IPS-18c (cell line): ENCODE data around the gene HOTAIR.

Experiments used
- H3K4me3 ChIP-seq: 2 replicates; pipeline ENCODE4 v1.7.0; 2013; ENCODE audit warnings: low read depth, mild to moderate bottlenecking, low read length, moderate library complexity; ENCODE audit not compliant: insufficient read depth
- H3K9me3 ChIP-seq: one replicate; pipeline ENCODE4 v1.6.1; 2013; ENCODE audit warnings: mild to moderate bottlenecking, low read length, moderate library complexity; ENCODE audit not compliant: control insufficient read depth, insufficient read depth

The HOTAIR gene

DNA sequence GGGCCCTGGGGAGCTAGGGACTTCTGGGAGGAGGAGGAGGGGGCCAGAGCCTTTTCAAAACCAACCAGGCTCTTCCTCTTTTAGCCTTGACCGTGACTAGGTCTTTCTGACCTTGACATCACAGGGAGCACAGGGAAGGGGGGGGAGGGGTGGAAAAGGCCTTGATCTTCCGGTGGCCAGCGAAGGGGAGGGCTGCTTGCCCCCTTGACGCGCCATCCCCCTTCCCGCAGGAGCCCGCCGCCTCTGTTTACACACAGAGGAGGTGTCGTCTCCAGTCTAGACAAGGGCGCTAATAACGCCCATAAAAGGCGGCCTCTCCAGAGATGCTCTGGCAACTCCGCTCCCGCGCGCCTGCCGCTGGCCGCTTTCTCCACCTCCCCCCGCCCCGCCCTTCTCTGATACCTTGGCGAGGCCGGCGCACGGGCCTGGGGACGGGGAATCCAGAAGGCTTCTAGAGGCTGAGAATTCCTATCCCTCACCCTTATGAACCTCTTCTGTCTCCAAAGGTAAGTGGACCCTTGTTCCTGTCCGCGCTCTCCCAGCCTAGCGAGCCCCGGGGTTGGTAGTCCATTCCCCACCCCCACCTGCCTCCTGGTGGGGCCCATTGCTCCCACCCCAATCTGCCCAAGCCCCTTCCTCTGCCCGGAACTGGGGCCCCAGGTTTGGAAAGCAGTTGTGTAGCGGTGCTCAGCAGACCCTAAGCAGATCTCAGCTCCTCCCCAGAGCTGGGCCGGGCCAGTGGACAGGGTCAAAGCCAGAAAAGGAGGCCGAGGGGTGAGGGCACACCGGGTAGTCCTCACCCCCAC lies 24.9 kb downstream of the HOTAIR start:
- H3K4me3 ChIP-seq: no peak overlapping the region
- no peaks in the 10 kb centered on the region for H3K9me3 ChIP-seq

DNA sequence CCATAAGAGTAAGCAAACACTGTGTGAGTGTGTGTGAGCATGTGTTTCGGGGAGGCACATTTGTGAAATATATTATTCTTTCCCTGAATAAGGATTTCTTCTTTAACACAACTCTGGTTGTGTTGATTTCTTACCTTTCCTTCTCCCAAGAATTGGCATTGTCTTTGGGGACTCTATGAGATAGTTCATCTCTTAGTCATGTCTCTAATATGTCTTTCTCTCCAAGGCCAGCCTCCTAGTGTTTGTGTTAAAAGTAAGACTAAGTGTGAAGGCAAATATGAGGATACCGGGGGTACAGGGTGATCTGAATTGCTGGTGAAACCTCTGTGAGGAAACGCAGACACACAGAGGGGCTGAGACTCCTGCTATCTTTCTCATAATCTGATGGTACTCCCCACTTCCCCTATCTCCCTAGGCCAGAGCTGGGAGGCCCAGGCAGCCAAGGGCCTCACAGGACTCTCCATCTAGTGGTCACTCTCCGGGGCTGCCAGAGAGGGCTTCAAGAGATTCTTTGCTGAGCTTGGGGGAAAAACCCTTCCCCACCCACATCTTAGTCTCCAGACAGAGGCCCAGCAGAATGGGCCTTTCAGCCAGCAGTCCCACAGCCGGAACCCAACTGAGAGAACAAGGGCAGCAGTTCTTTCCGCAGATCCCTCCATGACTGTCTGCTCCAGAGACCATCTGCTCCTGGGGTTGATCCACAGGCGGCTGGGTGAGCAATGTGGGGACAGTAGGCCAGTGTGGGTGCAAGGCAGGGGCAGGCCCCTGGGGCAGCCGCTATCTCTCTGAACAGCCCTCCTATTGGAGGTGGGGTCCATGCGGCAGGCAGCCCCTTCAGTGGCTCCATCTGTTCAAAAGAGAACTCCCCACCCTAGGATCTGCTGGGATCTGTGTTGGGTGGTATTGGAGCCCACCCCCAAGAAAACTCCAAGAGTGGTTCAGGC lies 25.8 kb downstream of the HOTAIR start:
- no peak overlapping the region for H3K4me3 ChIP-seq
- no peaks in the 10 kb centered on the region for H3K9me3 ChIP-seq

DNA sequence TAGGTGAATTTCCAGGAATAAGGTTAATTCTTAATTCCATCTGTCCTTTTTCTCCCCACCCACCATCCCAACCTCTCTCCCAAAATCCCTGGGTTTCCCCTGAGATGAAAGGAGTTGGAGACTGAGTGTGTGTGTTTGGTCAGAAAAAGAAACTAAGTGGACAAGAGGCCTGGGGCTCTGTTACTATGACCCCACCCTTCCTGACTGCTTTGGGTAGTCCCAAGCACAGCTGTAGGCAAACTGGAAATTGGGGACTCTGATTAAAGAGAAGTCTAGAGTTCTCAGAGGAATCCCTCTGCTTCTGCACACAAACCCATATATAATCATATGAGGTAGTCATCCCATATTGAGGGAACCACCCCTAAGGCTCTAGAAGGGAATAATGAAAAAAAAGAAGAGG lies 27.0 kb downstream of the HOTAIR start:
- Histone ChIP-seq H3K9me3 (no peaks in the 10 kb centered on the region), H3K4me3 (no peak overlapping the region)

DNA sequence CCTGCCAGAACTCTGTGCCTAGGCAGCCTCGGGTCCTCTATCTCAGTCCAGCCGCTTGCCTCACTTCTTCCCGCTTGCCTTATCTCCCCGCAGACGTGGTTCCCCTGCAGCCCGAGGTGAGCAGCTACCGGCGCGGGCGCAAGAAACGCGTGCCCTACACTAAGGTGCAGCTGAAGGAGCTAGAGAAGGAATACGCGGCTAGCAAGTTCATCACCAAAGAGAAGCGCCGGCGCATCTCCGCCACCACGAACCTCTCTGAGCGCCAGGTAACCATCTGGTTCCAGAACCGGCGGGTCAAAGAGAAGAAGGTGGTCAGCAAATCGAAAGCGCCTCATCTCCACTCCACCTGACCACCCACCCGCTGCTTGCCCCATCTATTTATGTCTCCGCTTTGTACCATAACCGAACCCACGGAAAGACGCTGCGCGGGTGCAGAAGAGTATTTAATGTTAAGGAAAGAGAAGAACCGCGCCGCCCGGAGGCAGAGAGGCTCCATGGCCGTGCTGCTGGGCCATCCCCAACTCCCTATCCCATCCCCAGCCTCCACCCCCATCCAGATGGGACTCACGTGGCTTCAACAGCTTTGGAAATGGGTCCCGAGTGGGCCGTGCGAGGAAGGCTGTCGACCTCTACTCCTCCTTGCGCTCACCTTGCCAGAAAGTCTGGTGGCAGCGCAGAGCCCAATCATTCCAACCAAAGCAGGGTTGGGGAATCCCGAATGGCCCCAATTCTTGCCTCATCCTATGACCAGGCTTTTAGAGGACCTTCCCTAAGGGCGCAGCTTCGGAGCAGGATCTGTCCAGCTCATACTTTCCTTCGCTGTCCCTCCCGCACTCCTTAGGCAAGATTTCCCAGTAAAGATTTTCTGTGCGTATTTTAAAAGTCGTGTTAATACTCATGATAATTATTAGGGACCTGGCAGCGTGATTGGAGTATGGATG lies 29.6 kb downstream of the HOTAIR start:
- no peaks in the 10 kb centered on the region for H3K9me3 ChIP-seq
- no peak overlapping the region for H3K4me3 ChIP-seq

DNA sequence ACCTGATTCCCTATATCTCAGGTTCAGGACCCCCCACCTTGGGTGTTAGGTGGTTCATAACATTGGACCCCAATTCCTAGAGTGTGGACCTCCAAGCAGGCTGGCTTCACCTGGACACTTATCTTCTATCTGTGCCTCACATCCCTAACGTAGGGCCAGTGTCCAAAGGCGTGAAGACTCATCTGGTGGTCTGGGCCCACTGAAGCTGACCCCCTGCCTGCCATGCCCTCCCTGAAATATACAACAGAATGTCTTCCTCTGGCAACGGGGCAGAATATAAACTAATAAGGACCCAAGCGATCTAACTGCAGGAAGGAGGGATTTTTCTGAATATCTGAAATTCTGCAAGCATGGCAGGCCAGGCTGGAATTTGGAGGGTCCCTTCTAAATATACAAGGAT lies 30.5 kb downstream of the HOTAIR start:
- peaks cover under 1% of the 10 kb centered on the region for H3K9me3 ChIP-seq
- H3K4me3 ChIP-seq: no peak overlapping the region

DNA sequence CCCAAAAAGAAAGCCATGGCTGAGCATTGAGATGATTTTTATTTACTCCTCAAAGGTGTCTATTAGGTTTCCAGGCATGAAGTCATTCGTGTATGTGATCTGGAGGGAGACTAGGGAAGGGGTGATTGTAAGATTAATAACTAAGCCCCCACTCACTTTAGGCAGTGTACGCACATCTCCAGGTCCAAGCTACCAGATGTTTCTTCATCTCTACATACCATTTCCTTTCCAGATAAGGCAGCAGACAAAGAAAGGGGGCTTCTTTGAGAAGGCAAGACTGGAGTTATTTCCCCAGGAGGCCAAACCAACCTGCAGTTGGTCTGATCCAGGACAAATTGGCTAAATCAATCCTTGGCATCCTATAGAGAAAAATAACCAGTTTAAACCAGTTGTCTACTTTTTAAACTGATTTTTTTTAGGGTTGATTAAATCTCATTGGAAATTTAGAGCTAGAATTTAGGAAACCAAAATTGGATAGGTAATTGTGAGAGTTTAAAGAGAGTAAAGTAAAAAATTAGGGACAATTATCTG lies 32.2 kb downstream of the HOTAIR start:
- Histone ChIP-seq H3K9me3 (peaks cover 3% of the 10 kb centered on the region), H3K4me3 (no peak overlapping the region)

DNA sequence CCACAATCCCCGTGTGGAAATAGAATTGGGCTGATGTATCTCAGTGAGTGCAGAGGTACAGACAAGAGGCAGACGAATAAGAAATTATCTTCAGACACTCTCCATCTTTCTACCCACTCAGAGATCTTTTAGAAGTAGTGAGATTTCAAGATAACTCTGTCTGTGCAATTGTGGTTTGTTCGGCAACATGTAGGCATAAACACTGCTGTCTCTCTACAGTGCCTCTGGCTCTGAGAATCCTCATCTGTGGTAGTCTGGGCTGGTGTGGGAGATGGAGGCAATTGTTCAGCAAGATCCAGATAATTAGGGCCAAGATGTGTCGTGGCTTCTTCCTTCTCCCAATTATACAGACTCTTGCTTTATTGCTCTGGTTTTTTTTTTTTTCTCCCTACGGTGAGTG lies 33.0 kb downstream of the HOTAIR start:
- H3K9me3 ChIP-seq: peaks cover 3% of the 10 kb centered on the region
- H3K4me3 ChIP-seq: no peak overlapping the region

DNA sequence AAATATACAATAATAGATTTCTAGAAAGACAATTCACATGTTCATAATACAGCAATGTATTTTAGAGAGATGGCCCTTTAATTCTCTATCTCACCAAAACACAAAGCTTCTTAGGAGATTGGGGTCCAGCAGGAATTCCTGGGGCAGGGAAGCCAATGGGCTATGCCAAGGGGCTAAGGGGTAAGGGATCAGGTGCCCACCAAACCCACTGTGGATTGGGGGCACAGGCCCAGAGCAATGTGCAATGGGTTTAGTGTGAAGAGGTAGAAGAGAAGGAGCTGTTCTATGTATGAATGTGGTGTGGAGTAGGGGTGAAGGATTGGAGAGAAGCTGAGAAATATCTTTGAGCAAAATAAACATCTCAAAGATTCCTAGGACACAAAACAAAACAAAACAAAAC lies 33.6 kb downstream of the HOTAIR start:
- no peak overlapping the region for H3K4me3 ChIP-seq
- H3K9me3 ChIP-seq: peaks cover 3% of the 10 kb centered on the region

DNA sequence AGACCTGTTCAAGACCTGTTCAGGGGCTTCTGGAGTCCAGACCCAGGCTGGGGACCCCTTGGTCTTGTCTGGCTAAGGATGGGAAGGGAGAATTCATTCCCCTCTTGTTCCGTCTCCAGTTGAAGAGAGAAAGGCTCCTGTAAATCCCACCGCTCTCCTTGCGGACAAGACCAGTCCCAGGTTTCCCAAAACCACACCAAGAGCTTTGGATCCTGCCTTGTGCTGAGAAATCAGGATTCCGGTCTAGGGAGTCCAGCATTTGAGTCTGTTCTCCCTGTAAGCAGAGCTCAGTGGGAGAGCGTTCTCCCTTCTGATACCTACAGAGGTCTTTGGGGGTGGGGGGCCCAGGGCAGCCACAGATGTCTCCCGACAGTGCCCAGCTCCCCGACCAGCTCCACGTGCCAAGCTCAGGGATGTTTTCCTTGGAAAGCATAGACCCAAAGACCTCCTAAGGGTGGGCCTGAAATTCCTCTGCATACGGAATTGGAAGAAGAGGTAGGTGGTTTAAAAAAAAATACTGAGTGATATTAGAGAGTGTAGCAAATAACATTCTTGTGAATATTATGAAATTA lies 34.2 kb downstream of the HOTAIR start:
- H3K4me3 ChIP-seq: no peak overlapping the region
- peaks cover 3% of the 10 kb centered on the region for H3K9me3 ChIP-seq

DNA sequence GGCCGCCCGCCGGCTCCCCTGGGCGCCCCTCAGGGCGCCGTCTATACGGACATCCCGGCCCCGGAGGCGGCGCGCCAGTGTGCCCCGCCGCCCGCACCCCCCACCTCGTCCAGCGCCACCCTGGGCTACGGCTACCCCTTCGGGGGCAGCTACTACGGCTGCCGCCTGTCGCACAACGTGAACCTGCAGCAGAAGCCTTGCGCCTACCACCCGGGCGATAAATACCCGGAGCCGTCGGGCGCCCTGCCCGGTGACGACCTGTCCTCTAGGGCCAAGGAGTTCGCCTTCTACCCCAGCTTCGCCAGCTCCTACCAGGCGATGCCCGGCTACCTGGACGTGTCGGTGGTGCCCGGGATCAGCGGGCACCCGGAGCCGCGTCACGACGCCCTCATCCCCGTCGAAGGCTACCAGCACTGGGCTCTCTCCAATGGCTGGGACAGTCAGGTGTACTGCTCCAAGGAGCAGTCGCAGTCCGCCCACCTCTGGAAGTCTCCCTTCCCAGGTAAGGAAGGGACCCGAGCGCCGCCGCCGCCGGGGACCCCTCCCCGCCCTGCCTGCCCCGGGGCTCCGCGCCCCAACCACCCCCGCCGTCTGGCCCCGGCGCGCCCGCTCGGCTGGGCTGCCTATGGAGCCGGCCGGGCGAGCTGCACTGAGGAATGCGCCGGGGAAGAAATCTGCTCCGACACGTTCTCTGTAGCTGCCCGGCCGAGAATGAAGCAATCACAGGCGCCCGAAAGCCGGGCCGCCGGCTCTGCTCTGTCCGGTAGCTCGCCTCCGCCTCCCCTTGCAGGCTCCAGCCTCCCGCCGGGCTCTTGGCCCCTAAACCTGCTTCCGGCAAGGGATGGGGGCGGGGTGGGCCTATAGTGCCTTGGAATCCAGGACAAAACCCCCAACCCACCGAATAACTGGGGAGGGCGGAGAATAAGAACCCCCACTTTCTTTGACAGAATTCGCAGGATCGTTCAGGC lies 35.3 kb downstream of the HOTAIR start:
- H3K4me3 ChIP-seq: no peak overlapping the region; the same call in 1 of the 2 replicates
- H3K9me3 ChIP-seq: peaks cover 3% of the 10 kb centered on the region

DNA sequence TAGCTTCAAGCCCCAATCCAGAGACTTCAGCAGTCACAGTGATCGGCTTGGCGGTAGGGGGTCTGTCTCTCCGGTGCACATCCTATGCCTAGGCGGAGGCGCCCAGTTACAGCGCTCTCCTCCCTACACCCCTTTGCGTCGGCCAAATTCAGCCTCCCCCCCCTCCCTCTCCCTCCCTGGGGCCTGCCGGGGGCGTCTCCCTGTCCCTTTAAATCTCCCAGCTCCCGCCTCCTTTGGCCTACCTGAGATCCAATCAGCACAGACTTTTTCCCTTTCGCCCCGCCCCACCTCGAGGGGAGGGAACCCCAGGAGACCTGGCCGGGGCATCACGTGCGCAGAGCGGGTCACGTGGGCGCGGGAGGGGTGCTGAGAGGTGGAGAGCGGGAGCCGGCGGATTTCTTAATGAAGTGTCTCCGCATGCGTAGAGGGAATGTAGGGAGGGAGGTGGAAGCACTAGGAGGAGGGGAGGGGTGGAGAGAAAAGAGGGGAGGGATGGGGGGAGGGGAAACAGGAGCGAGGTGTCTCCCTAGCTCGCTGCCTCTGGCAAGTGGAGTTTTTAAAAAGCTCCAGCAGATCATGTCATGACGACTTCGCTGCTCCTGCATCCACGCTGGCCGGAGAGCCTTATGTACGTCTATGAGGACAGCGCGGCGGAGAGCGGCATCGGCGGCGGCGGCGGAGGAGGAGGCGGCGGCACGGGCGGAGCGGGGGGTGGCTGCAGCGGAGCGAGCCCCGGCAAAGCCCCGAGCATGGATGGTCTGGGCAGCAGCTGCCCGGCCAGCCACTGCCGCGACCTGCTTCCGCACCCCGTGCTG lies 36.2 kb downstream of the HOTAIR start, which contains the start of gene HOXC13:
HOXC13 (plus strand) TSS at position 506 of the 815 bp plus-strand sequence; CDS start at position 582, 76 bp downstream.
- H3K4me3 ChIP-seq: peak within 1 kb of the TSS; percentile 15
- peaks cover 3% of the 10 kb centered on the region for H3K9me3 ChIP-seq

DNA sequence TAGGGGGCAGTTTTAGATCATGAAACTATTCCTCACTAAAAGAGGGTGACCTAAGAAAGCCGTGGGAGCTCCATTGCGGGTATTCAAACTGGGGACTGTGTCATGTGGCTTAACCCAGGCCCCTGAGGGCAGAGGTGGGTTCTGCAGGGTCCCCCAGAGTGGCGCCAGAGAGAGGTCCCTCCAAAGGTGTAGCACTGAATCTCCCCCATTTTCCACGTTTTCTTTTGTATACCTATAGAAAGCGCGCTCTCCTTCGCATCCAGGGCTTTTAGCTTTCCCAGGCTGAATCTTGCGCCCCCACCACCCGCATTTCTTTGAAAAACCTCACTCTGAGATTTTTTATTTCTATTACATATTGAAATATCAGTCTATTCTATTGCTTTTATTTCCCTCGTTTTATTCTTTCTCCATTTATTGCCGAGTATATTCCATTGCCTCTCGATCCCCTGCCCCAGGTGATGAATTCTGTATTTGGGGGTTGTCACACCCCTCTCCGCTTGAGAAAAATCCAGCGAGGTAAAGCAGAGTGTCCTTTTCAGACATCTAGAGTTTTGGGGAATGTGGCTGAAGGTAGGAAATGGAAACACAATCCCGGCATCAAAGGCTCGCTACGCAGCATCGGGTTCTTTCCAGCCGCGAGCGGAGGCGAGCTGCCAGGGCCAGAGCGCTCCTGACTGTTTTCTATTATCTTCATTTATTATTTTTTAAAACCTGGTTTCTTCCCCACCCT lies 37.0 kb downstream of the HOTAIR start:
- Histone ChIP-seq H3K9me3 (peaks cover 3% of the 10 kb centered on the region), H3K4me3 (no peak overlapping the region)

DNA sequence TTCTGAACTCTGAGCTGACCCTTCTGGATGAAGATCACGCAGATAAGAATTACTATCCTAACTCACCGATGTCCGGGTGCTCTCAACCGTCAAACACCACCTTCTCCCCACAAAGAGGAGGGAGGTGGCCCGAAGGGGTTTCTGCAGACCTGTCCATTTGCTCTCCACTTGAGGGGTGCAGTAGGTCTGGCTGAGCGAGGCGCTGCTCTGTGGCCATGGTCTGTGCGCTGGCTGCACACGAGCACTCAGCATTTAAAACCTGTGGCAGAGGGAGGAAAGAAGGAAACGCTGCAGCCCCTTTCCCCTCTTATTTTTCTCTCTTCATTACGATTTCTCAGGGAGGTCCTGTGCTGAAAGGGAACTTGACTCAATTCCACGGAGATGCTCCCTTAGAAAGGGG lies 37.7 kb downstream of the HOTAIR start:
- Histone ChIP-seq H3K4me3 (no peak overlapping the region), H3K9me3 (peaks cover 3% of the 10 kb centered on the region)
